Epithelial cell of esophagus (primary cell): ENCODE measurements around the gene NDUFS2.
"Not testable (repeated sequence)": the region's sequence is repeated elsewhere in the genome, so short reads cannot be mapped to it uniquely, and the experiment has no call there.

ENCODE experiments used
- DNase-seq: peaks from one replicate; pipeline ENCODE4 v3.0.0; 2010; ENCODE audit warnings: low read depth
- H3K4me3 ChIP-seq: 2 replicates; pipeline ENCODE4 v1.5.1; 2011; ENCODE audit warnings: mild to moderate bottlenecking, low read length, control low read depth
- TF ChIP-seq, protein P1 (sequence below): IDR thresholded peaks from 2 replicates; pipeline ENCODE4 v1.5.1; 2011; ENCODE audit warnings: low read depth, mild to moderate bottlenecking, low read length, control low read depth, inconsistent platforms; ENCODE audit not compliant: insufficient read depth; ENCODE audit errors: missing control alignments

Gene NDUFS2

GRCh38 chr1:161251579-161251978, 49.4 kb downstream of the NDUFS2 start:
- H3K4me3 ChIP-seq, result no peak overlapping the region
- no peak for DNase-seq
- TF ChIP-seq, protein P1, sequence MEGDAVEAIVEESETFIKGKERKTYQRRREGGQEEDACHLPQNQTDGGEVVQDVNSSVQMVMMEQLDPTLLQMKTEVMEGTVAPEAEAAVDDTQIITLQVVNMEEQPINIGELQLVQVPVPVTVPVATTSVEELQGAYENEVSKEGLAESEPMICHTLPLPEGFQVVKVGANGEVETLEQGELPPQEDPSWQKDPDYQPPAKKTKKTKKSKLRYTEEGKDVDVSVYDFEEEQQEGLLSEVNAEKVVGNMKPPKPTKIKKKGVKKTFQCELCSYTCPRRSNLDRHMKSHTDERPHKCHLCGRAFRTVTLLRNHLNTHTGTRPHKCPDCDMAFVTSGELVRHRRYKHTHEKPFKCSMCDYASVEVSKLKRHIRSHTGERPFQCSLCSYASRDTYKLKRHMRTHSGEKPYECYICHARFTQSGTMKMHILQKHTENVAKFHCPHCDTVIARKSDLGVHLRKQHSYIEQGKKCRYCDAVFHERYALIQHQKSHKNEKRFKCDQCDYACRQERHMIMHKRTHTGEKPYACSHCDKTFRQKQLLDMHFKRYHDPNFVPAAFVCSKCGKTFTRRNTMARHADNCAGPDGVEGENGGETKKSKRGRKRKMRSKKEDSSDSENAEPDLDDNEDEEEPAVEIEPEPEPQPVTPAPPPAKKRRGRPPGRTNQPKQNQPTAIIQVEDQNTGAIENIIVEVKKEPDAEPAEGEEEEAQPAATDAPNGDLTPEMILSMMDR, result no peak

DNA sequence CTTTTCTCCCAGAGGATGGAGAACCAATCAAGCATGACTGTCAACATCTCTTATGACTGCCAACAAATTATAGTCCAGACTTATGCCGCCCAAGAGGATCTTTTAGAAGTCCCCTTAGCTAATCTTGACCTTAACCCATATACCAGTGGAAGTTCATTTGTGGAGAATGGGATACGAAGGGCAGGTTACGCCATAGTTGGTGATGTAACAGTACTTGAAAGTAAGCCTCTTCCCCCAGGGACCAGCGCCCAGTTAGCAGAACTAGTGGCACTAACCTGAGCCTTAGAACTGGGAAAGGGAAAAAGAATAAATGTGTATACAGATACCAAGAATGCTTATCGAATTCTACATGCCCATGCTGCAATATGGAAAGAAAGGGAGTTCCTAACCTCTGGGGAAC, 53.1 kb downstream of the NDUFS2 start:
- not testable (repeated sequence) for DNase-seq, H3K4me3 ChIP-seq

GRCh38 chr1:161255955-161256520, 53.9 kb downstream of the NDUFS2 start:
- not testable (repeated sequence) for H3K4me3 ChIP-seq
- DNase-seq, result peak; percentile 57

DNA sequence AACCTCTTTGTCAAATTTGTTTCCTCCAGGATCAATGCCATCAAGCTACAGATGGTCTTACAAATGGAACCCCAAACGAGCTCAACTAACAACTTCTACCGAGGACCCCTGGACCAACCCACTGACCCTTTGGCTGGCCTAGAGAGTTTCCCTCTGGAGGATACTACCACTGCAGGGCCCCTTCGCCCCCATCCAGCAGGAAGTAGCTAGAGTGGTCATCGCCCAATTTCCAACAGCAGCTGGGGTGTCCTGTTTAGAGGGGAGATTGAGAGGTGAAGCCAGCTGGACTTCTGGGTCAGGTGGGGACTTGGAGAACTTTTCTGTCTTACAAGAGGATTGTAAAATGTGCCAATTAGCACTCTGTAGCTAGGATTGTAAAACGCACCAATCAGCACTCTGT, 54.9 kb downstream of the NDUFS2 start:
- H3K4me3 ChIP-seq, DNase-seq: not testable (repeated sequence)

DNA sequence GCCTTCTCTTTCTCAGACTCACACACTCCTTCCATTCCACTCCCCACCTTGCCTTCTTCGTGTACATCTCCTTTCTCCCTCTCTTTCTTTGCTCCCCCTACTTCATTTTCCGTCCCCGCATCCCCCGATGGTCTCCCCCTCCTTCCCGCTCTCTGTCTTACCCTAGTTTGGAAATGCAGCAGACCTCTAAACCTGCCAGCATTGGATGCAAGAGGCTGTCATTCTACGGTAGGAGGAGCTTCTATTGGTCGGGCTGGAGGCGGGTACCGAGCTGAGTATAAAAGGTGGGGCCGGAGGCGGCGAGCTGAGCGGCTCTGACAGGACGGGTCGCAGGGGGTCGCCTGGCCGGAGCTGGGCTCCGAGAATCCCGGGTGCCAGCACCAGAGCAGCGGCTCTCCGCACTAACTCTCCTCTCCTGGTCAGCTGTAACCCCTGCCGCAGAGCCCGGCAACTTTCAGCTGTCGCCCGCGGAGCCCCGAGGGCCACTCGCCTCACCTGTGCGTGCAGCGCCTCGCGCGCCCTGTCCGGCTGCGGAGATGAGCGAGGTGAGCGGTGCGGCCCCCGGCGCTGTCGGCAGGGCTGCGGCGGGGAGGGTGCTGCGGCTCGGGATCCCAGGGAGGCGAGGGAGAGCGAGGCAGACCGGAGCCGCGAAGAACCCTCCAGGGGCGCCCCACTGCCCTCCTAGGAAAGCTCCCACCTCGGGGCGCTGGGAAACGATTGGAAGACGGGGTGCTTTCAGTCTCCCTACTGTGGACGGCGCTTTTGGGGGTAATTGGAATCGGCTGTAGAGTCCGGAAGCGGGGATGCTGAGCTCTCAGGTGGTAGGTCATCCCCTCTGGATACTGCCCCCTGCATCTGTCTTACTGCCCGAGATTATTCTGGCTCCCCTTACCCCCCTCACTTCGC, 56.5 kb downstream of the NDUFS2 start, which contains the start of gene PCP4L1:
Gene PCP4L1 (plus strand): TSS at position 307 of the 906 bp plus-strand sequence. CDS start 230 bp downstream, at position 537.
- peak; percentile 71 for DNase-seq
- TF ChIP-seq, protein P1, result no peak
- H3K4me3 ChIP-seq, result peak within 1 kb of the TSS; percentile 40

DNA sequence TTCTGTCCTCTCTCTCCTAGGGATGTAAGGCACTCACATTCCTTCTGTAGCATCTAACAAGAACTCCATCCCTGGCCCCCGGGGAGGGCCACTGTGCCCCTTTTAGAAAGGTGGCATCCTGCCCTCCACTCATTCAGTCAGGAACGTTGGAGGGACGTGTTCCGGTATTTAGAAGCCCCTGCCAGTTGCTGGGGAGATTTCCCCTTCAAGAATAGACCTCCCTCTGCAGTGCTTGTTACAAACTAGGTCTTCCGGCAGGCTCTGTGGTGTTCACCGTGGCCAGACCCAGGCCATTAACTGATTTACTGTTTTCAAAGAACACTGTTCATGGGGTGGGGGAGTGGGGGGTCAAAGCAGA, 57.2 kb downstream of the NDUFS2 start:
- H3K4me3 ChIP-seq, result no peak overlapping the region

GRCh38 chr1:161259765-161260164, 57.6 kb downstream of the NDUFS2 start:
- H3K4me3 ChIP-seq, result no peak overlapping the region
- TF ChIP-seq, protein P1, result no peak
- DNase-seq, result no peak

More for the DNA sequence above, 57.2 kb downstream of the NDUFS2 start:
- TF ChIP-seq, protein P1, result no peak
- no peak for DNase-seq

GRCh38 chr1:161260376-161261260, 58.5 kb downstream of the NDUFS2 start:
- DNase-seq, result peak; percentile 53
- no peak overlapping the region for H3K4me3 ChIP-seq
- TF ChIP-seq, protein P1, result no peak
